ENCODE data around the gene HTR3D.
"Not testable (repeated sequence)": the region's sequence is repeated elsewhere in the genome, so short reads cannot be mapped to it uniquely, and the experiment has no call there.

The HTR3D gene

DNA sequence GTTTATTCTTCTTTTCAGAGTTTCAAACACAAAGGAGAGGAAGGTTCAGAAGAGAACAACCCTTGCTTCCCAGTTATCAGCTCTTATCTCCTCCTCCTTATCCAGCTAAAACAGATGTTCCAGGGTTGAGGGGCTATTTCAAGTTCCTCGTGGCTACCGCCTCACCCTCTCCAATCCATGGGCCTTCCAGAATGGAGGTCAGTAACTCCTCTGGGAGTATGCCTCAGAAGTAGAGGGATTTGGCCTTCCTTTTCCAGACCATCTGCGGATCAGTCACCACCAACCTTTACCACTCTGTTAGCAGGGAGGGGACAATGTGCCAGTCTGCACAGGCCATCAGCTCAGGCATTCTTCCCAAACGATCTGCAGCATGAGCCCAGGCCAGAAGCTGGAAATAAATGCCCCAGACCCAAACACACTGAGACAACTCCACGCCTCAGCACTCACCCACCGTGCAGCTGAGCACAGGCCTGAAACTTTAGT is 36.1 kb downstream of the HTR3D start:
- no peak overlapping the region for H3K4me3 ChIP-seq (ENCODE audit: low read depth, low read length)

GRCh38 chr3:184068344-184068743 is 36.8 kb downstream of the HTR3D start:
- H3K4me3 ChIP-seq (ENCODE audit: low read depth, low read length): no peak overlapping the region

DNA sequence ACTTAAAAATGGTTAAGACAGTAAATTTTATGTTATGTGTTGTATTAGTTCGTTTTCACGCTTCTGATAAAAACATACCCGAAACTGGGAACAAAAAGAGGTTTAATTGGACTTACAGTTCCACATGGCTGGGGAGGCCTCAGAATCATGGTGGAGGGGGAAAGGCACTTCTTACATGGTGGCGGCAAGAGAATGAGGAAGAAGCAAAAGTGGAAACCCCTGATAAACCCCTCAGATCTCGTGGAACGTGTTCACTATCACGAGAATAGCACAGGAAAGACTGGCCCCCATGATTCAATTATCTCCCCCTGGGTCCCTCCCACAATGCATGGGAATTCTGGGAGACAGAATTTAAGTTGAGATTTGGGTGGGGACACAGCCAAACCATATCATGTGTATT is 39.6 kb downstream of the HTR3D start:
- H3K4me3 ChIP-seq (ENCODE audit: low read depth, low read length): not testable (repeated sequence)

DNA sequence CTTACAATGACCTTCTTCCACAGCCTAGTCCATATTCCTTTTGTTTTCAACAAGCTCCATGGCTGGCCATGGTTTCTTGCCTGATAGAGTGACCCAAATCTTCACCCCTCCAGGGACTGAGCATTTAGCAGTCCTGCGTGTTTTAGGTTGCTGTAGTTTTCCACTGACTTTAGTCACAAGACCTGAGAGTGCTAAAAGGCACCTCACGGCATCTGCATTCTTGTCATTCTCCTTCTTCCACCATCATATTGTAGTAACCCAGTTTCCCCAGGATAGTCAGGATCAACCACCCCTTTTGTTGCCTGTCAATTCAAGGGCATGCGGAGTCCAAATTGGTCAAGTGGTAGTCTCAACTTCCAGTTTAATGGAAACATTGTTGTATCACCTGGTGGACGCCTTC is 42.1 kb downstream of the HTR3D start:
- no peak overlapping the region for H3K4me3 ChIP-seq (ENCODE audit: low read depth, low read length)

DNA sequence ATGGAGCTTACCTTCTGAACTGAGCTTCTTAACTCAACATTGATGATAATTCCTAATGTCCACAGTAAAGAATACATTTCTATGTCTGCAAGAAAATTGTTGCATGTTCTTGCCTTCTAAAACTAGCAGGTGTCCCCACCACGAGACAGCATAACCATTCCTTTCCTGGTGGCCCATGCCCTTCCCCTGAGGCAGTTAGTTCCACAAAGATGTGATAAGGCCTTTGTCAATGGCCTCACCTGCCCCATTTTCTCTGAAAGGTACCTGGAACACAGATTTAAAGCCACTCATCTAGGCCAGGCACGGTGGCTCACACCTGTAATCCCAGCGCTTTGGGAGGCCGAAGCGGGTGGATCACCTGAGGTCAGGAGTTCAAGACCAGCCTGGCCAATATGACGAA is 44.4 kb downstream of the HTR3D start:
- no peak overlapping the region for H3K4me3 ChIP-seq (ENCODE audit: low read depth, low read length)

DNA sequence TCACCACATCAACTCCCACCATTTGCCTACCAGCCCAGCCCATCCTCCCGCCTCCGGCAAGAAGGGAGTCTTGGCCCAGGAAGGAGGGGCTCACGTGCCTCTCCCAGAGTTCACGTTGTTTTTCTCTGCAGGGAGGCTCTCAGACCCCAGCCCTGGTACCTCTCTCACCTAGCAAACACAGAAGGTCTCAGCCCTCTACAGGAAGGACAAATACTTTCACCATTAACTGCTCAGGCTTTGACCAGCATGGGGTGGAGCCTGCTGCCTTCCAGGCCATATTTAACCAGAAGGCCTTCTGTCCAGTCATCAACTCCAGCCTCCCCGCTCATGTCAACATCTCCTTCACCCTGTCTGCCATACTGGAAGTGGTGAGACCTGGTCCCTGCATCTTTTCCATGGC is 46.3 kb downstream of the HTR3D start:
- H3K4me3 ChIP-seq (ENCODE audit: low read depth, low read length): no peak overlapping the region

DNA sequence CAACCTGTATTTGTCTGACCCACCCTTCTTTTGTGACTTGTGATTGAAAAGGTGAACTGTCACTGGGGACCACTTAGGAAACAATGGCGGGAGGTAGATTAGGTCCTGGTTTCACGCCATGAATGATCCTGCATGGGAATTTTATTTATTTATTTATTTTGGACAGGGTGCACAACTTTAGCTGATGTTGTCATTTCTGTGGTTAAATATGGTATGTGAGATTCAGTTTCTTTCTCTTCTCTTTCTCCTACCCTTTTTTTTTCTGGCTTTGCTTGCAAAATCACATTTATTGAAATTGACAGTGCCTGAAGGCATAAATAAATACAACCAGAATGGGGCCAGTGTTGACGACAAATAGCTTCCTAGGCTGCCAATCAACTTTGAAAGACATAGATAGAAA is 47.3 kb downstream of the HTR3D start:
- H3K4me3 ChIP-seq (ENCODE audit: low read depth, low read length): no peak overlapping the region

DNA sequence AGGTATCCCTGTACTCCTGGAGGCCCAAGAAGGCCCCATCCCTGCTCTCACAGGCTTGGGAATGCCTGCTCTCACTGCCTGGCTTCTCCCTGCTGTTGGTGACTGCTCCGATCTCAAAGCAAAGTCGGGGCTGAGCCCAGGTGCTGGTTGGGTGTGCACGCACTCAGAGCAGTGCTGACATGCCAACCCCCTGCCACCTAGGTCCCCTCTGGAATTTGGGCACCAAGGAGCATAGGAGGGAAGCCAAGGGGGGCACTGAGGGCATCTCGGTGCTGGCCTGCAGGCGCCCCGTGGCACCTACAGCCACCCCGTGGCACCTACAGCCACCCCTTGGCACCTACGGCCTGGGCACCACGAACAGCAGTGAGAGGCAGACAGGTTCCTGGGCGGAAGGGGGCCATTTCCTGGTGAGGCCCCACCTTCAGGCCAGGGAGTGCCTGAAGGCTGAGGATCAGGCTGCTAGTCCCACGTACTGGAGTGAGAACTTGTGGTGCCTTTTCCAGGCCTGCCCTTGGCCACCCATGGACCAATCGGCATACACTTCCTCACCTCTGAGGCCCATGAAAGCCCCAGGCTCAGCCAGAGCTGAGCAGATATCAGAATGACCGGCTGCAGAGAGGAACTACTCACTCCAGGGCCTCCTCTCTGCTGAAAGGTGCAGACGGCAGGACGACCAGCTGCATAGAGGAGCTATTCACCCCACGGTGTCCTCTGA is 49.7 kb downstream of the HTR3D start:
- H3K4me3 ChIP-seq (ENCODE audit: low read depth, low read length): no peak overlapping the region

GRCh38 chr3:184082034-184082433 is 50.5 kb downstream of the HTR3D start:
- H3K4me3 ChIP-seq (ENCODE audit: low read depth, low read length): no peak overlapping the region

- no peak overlapping the region for H3K4me3 ChIP-seq (ENCODE audit: low read depth, low read length)
These were observed 50.9 kb downstream of the HTR3D start for GRCh38 chr3:184082465-184082864.

- H3K4me3 ChIP-seq (ENCODE audit: low read depth, low read length): no peak overlapping the region
These were observed 53.9 kb downstream of the HTR3D start for GRCh38 chr3:184085389-184085852.
